Hematopoietic multipotent progenitor cell treated with erythropoietin and hydrocortisone succinate and interleukin-3 and kit ligand, for 17 days (in vitro differentiated cells): ENCODE measurements around the gene WDR1.

Experiments
- DNase-seq: peaks from one replicate; pipeline ENCODE4 v3.0.0-alpha.2; 2015; ENCODE audit warnings: low spot score

Gene WDR1

GRCh38 chr4:10113362-10114047 lies 3.1 kb downstream of the WDR1 start:
- no peak for DNase-seq

GRCh38 chr4:10112658-10113284 lies 3.8 kb downstream of the WDR1 start:
- no peak for DNase-seq

GRCh38 chr4:10111067-10111801 lies 5.4 kb downstream of the WDR1 start:
- no peak for DNase-seq

GRCh38 chr4:10109995-10110670 lies 6.5 kb downstream of the WDR1 start:
- DNase-seq, result no peak

GRCh38 chr4:10108818-10109783 lies 7.5 kb downstream of the WDR1 start:
- DNase-seq, result no peak

GRCh38 chr4:10108391-10108790 lies 8.2 kb downstream of the WDR1 start:
- DNase-seq, result no peak

GRCh38 chr4:10107111-10108091 lies 9.2 kb downstream of the WDR1 start:
- DNase-seq, result no peak

GRCh38 chr4:10106421-10107039 lies 10.1 kb downstream of the WDR1 start:
- peak; percentile 72 for DNase-seq

- no peak for DNase-seq
Measured at GRCh38 chr4:10105920-10106319, 10.7 kb downstream of the WDR1 start.

GRCh38 chr4:10105421-10105820 lies 11.2 kb downstream of the WDR1 start:
- no peak for DNase-seq

GRCh38 chr4:10104991-10105276 lies 11.7 kb downstream of the WDR1 start:
- DNase-seq, result no peak

GRCh38 chr4:10104211-10104990 lies 12.2 kb downstream of the WDR1 start:
- DNase-seq, result no peak

- no peak for DNase-seq
Measured at GRCh38 chr4:10102474-10103332, 13.9 kb downstream of the WDR1 start.

- no peak for DNase-seq
Measured at GRCh38 chr4:10101671-10102473, 14.7 kb downstream of the WDR1 start.

GRCh38 chr4:10100734-10101216 lies 15.8 kb downstream of the WDR1 start:
- DNase-seq, result no peak

- DNase-seq, result no peak
Measured at GRCh38 chr4:10099499-10100325, 16.9 kb downstream of the WDR1 start.
